KOPT-K1 (cell line): ENCODE measurements around the gene KNOP1.

Source experiments
- H3K27ac ChIP-seq: fragments of 200-600 bp; sonication (generic); 2 replicates; pipeline ENCODE4 v1.5.1; 2016; ENCODE audit warnings: antibody characterized with exemption, mild to moderate bottlenecking, low read depth, low read length; ENCODE audit not compliant: poor library complexity, severe bottlenecking
- H3K36me3 ChIP-seq: fragments of 200-600 bp; sonication (generic); 2 replicates; pipeline ENCODE4 v1.5.1; 2017; ENCODE audit warnings: antibody characterized with exemption, mild to moderate bottlenecking, low read length, moderate library complexity; ENCODE audit not compliant: insufficient read depth
- H3K9me3 ChIP-seq: fragments of 200-600 bp; sonication (generic); 2 replicates; pipeline ENCODE4 v1.5.1; 2017; ENCODE audit warnings: antibody characterized with exemption, low read length, mild to moderate bottlenecking; ENCODE audit not compliant: insufficient read depth, poor library complexity, severe bottlenecking

The KNOP1 gene

DNA sequence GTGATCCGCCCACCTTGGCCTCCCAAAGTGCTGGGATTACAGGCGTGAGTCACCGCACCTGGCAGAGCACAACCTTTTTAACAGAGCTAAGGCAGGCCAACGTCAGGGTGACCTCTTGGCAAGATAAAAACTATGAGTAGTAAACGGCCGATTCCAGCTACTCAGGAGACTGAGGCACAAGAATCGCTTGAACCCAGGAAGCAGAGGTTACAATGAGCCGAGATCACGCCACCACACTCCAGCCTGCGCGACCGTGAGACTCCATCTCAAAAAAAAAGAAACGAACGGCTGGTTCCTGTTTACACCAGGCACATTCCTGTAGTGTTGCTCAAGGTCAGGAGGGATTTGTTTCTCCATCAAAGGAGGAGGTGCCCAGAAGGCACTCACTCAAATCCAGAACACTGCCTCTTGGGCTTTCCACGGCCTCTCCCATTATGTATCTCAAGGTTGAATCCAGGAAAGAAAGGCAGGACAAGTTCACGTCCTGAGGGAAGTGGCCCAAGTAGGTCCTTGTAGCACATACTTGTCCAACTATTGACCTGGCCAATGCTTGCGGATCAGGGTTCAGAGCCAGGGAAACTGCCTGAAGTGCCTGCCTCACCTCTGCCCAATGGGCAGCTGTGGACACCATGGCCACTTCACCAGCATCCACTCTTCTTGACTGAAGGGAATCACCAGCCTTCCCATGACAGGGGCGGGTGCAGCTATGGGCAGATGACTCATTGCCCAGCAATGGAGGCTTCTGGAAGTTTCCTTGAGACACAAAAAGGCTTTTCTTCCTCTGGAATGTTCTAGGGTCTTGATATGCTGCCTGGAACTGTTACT is 13.5 kb downstream of the KNOP1 start:
- peaks cover 97% of the 10 kb centered on the region for H3K36me3 ChIP-seq
- no peaks in the 10 kb centered on the region for H3K9me3 ChIP-seq
- H3K27ac ChIP-seq: no peak overlapping the region

DNA sequence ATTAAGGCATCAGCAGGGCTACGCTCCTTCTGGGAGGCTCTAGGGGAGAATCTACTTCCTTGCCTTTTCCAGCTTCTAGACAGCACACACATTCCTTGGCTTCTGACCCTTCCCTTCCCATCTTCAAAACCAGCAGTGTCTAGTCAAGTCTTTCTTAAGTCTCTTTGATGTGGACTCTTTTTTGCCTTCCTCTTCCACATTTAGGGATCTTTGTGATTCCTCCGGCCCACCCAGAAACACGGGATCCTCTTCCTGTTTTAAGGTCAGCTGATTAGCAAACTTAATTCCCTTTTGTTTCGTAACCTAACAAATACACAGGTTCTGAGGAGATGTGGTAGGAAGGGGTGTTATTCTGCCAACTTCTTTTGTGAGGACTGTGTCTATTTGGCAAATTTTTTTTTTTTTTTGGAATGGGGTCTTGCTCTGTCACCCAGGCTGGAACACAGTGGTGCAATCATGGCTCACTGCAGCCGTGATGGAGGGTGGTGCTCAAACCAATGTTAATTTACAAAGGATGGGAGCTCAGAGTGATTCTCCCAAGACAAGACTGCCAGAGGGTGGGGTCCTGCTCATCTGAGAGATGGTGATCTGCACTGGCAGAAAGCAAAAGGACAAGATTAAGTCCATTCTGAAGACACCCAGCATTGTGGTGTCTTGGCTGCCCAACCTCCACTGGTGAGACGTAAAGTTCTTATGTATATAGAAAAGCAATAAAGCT is 14.7 kb downstream of the KNOP1 start:
- H3K27ac ChIP-seq: no peak overlapping the region
- H3K9me3 ChIP-seq: no peaks in the 10 kb centered on the region
- H3K36me3 ChIP-seq: peaks cover 97% of the 10 kb centered on the region

DNA sequence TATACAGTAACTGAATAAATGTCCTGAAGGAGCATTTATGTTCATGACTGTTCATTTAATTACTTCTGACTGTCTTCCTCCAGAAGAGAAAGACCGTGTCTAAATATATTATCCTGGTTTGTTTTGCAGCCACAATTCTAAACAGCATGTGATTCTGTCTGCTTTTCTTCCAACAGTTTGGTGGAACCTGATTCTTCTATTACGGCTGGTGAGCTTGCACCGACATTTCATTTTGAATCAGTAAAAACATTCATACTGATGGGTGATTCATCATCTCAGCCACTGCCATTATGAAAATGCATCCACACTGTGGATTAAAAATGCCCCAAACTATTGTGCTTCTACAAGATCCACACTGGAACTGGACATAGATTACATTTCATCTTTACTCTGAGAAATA is 16.9 kb downstream of the KNOP1 start:
- no peaks in the 10 kb centered on the region for H3K9me3 ChIP-seq
- peaks cover 90% of the 10 kb centered on the region for H3K36me3 ChIP-seq
- no peak overlapping the region for H3K27ac ChIP-seq

DNA sequence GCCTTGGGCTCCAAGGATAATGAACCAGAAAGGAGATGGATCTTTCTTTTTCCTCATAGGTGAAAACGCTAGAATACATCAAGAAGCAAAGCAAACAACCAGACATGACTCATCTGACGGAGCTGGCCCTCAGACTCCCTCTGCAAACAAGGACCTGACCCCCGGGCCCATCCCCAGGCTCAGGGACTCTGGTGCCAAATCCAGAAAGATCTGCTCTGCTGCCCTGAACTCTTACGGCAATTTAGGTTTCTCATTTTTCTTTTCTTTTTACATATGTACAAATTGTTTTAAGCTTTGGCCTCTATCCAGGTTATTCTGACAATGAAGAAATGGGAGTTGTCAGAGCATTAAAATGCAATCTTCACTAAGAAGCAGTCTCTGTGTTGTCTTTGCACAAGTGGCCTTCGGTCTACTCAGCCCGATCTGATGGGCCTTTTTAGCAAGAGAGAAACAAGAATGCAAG is 17.7 kb downstream of the KNOP1 start:
- Histone ChIP-seq H3K9me3 (no peaks in the 10 kb centered on the region), H3K36me3 (peaks cover 83% of the 10 kb centered on the region), H3K27ac (no peak overlapping the region)

DNA sequence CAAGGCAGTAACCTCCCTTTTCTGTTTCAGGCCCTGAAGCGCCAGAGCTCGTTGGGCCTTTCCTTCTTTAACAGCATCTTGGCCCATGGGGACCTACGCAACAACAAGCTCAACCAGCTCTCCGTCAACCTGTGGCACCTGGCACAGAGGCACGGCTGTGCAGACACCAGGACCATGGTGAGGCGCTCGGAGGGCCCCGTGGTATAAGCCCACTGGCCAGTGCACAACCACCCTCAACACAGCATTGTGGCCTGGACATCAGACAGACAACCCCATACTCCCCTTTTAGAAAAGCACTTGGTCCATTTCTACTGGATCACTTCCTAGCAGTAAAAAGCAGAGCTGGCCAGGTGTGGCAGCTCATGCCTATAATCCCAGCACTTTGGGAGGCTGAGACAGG is 18.6 kb downstream of the KNOP1 start:
- Histone ChIP-seq H3K27ac (no peak overlapping the region), H3K9me3 (no peaks in the 10 kb centered on the region), H3K36me3 (peaks cover 82% of the 10 kb centered on the region)

DNA sequence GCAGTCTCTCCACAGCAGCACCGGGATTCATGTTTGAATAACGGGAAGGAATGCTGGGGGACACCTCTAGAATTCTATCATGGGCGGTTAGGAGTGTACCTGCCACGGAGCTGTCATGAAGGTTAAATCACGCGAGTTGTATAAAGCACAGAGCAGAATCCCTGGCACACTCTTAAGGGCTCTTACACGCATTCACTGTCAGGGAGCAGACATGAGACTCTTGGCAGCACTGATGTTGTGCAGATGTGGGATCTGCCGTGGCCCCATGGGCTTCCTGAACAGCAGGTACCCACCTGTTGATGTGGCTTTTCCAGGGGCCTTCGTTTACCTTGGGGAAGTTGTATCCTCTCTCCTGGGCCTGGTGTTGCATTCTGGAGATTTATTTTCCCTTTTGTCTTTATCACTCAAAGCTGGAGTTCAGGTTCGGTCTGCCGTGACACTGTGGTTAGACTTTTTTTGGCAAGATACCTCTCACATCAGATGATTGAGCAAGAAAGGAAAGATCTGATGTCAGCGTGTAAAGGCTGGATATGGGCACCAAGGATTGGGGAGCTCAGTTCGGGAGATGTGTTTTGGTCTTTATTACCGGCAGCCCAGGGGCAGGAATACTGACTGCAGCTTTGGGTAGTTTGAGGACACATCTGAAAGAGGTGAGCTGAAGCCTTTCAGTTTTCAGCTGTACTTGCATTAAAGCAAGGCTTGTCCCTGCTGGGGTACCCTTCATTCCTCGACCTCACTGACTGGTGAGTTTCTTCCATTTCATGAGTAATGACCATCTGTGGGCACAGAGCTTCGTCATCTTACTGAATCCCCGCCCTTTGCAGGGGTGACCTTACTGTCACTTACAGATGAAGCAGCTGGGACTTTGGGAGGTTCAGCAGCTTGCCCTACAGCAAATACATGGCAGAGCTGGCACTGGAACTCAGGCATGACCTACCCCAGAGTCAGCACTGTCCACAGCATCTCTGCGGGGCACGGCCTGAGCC is 19.3 kb downstream of the KNOP1 start:
- no peak overlapping the region for H3K27ac ChIP-seq
- no peaks in the 10 kb centered on the region for H3K9me3 ChIP-seq
- H3K36me3 ChIP-seq: peaks cover 82% of the 10 kb centered on the region

DNA sequence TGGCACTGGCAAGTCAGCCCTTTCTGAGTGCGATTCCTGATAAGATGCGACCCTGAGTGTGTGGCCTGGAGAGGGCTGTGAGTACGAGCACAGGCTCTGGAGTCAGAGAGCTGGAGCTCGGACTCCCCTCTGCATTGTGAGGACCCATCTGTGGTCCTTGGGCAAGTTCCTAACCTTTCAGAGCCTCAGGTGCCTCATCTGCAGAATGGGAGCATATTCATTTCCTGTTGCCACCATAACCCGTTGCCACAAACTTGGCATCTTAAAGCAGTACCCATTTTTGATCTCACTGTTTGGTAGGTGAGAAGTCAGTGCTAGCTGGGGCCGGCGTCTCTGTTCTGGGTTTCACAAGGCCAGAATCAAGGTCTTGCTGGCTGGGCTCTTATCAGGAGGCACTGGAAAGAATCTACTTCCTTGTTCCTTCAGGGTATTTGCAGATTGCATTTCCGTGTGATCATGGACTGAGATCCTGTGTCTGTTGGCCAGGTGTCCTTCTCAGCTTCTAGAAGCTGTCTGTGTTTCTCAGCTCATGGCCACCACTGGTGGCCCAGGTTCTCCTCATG is 20.2 kb downstream of the KNOP1 start:
- H3K36me3 ChIP-seq: peaks cover 80% of the 10 kb centered on the region

DNA sequence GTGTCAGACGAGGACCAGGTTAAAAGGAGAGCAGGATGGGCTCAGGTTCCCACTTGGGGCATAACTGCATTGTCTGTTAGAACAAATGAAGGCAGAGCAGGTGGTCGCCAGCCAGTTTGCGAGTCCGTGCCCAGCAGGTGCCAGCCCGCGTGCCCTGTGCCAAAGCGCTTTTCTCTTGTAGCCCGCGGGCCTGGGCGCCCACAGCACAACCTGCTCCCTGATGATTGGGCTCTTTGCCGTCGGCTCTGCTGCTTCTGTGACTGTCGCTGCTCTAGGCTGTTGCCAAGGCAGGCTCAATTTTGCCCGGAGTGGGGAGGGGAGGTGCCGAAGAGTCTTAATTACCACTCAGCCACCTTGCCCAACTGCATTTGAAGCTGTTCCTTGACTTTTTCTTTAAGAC is 21.1 kb downstream of the KNOP1 start:
- Histone ChIP-seq H3K9me3 (no peaks in the 10 kb centered on the region), H3K36me3 (peaks cover 80% of the 10 kb centered on the region), H3K27ac (no peak overlapping the region)

More for the DNA sequence above, 20.2 kb downstream of the KNOP1 start:
- H3K27ac ChIP-seq: no peak overlapping the region
- H3K9me3 ChIP-seq: no peaks in the 10 kb centered on the region

DNA sequence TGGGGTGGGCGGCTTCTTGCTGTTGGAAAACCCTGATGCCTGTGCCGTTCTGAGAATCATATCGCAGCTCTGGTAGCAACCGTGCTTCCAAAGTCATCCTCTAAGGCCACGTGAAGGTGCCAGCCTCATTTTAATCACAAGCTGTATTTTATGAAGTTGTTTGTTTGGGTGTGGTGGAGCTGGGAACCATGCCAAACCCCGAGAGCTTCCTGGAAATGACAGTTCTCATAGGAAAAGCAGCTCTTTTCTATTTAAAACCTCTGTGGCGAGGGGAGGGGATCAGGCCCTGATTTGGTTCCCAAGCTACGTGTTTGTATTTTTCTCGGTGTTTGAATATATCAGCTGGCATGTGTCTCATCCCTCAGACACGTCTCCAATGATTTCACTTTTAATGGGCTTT is 21.7 kb downstream of the KNOP1 start:
- Histone ChIP-seq H3K27ac (no peak overlapping the region), H3K36me3 (peaks cover 81% of the 10 kb centered on the region), H3K9me3 (no peaks in the 10 kb centered on the region)

DNA sequence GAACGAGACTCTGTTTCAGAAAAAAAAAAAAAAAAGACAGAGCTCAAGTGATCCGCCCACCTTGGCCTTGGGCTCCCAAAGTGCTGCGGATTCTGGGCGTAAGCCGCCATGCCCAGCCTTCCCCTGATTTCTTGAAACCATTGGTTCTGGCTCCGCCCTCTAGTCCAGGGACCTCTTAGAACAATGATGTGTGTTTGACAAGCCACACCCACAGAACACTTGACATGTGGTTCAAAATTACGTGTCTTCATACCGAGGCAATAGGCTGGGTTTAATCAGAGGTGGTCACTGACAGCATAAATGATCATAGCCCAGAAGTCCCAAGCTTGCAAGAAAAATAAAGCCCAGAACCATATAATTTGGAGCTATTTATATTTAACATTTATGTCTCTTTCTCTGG is 23.0 kb downstream of the KNOP1 start:
- Histone ChIP-seq H3K36me3 (peaks cover 75% of the 10 kb centered on the region), H3K9me3 (no peaks in the 10 kb centered on the region), H3K27ac (no peak overlapping the region)

DNA sequence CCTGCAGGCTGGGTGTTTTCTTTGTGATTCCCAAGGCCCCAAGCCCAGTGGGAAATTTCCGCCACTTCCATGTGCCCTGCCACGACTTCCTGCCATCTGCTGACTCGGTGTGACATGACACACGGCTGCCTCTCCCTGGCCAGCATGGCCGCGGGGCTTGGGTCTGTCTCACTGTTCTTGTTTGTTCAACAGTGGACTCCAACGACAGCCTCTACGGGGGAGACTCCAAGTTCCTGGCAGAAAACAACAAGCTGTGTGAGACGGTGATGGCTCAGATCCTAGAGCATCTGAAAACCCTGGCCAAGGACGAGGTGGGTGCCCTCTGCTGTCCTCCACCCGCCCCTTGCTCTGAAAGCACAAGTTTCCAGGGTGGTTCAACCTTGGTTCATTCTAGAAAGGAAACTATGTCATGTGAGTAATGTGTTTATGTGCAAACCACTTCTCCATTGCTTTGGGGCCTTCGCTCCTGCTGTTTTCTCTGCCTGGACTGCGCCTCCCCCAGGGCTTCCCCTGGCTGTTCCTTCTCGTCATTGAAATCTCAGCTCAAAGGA is 26.8 kb downstream of the KNOP1 start:
- Histone ChIP-seq H3K9me3 (no peaks in the 10 kb centered on the region), H3K27ac (no peak overlapping the region), H3K36me3 (peaks cover 73% of the 10 kb centered on the region)

DNA sequence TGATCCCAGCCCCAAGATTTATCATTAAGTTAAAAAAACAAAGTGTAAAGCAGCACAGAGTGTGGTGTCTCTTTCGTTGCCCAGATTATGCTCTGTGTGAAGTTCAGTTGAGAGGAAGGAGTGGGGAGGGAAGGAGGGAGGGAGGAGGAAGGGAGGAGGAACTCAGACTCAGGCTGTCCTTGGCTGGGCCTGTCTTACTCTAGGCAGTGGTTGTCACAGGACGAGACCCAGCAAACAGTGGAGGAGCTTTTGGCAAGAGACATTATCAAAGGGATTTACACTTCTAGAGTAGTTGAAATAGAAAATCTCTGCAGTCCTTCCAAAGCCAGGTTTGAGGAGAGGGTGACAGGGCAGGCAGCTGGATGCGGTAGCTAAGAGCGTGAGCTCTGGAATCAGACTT is 27.8 kb downstream of the KNOP1 start:
- no peaks in the 10 kb centered on the region for H3K9me3 ChIP-seq
- peaks cover 82% of the 10 kb centered on the region for H3K36me3 ChIP-seq
- no peak overlapping the region for H3K27ac ChIP-seq

DNA sequence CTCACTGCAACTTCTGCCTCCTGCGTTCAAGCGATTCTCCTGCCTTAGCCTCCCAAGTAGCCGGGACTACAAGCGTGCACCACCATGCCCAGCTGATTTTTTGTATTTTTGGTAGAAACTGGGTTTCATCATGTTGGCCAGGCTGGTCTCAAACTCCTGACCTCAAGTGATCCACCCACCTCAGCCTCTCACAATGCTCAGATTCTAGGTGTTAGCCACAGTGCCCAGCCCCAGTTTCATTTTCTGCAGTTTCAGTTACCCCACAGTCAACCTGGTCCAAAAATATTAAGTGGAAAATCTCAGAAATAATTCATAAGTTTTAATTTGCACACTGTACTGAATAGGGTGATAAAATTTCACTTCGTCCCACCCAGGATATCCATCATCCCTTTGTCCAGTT is 28.7 kb downstream of the KNOP1 start:
- peaks cover 82% of the 10 kb centered on the region for H3K36me3 ChIP-seq
- no peak overlapping the region for H3K27ac ChIP-seq
- no peaks in the 10 kb centered on the region for H3K9me3 ChIP-seq

DNA sequence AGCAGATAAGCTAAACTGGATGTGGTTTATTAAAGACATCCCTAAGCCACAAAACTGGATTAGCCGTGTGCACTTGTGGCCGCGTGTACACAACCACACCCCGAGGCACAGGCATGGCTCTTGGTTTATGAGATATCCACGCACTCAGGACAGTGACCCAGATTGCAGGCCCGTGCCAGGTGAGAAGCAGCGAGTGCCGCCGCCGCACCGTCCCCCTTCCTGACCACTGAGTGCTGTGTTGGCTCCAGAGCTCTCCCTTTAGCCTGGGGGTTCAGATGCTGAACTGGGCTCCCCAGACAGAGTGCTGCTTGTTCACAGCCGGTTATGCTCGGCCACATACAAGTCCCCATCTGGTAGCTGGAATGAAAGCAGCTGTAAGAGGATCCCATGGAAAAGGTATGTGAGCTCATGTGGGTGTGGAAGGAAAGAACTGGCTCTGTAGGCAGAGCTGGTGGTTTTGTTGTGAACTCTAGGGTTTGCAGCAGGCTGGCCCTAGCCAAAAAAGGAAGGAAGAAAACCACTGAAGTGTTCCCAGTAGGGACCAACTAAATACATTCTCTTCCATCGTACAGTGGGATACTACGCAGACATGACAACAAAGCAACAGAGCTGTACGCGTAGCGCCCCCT is 29.5 kb downstream of the KNOP1 start:
- no peaks in the 10 kb centered on the region for H3K9me3 ChIP-seq
- peaks cover 83% of the 10 kb centered on the region for H3K36me3 ChIP-seq
- no peak overlapping the region for H3K27ac ChIP-seq
